Endothelial cell of umbilical vein (primary cell): ENCODE data around the gene IGF1. TPM values are rescaled to one million over a fixed set of nuclear protein-coding genes. Genes with fewer than 3 reads are reported as not detected.
A peak's percentile ranks its signal among the peaks of the same experiment; 100 is the strongest.

Experiments used
- Bru-seq: library from RNA; stranded (reverse); fragments of 400-500 nt; gene quantifications from one replicate; lab custom pipeline; 2021; lab: Mats Ljungman, UMichigan
- BruChase-seq, 2 experiments: library from RNA; stranded (reverse); fragments of 400-500 nt; gene quantifications; one replicate each; lab custom pipeline; 2021; lab: Mats Ljungman, UMichigan
- BruUV-seq: library from RNA; stranded (reverse); fragments of 400-500 nt; replicated peaks from 2 replicates; lab custom pipeline; 2021; lab: Mats Ljungman, UMichigan
- CTCF ChIA-PET: fragments of 300-600, 350-600 bp; sonication (Branson Sonifier 250); formaldehyde crosslinking; loops from one replicate; lab custom pipeline; 2021; ENCODE audit warnings: antibody characterized with exemption, inconsistent platforms; lab: Charles Lee
- POLR2A ChIA-PET: fragments of 300-600, 350-600 bp; sonication (Branson Sonifier 250); formaldehyde crosslinking; loops from one replicate; lab custom pipeline; 2021; ENCODE audit warnings: antibody characterized with exemption, inconsistent platforms; lab: Charles Lee
- DNase-seq: peaks from one replicate; pipeline ENCODE4 v3.0.0-alpha.2; 2011; ENCODE audit warnings: low read depth, low spot score
- FAIRE-seq: peaks from 2 replicates; lab custom pipeline; 2011; peaks lifted over from hg19 to GRCh38; lab: Jason Lieb, UNC
- H2AFZ ChIP-seq: 2 replicates; pipeline ENCODE4 v1.6.0; 2012; ENCODE audit warnings: low read depth, low read length, control low read depth, inconsistent platforms
- H3K27ac ChIP-seq: 2 replicates; pipeline ENCODE4 v1.5.1; 2011; ENCODE audit warnings: low read depth, mild to moderate bottlenecking, control low read depth, low read length, moderate library complexity; ENCODE audit not compliant: insufficient read depth
- H3K27me3 ChIP-seq, 2 experiments: 2 replicates each; pipeline versions ENCODE4 v1.6.0 to v1.6.1; 2011; ENCODE audit warnings: low read length in 2 of 2, mixed read lengths in 1 of 2; ENCODE audit not compliant: control insufficient read depth in 2 of 2, insufficient read depth in 2 of 2
- H3K36me3 ChIP-seq, 2 experiments: 2 replicates in 1 of 2; 3 replicates in 1 of 2; pipeline ENCODE4 v1.5.1; 2011; ENCODE audit warnings: low read length in 2 of 2, mild to moderate bottlenecking in 1 of 2, moderate library complexity in 1 of 2; ENCODE audit not compliant: control insufficient read depth in 2 of 2, insufficient read depth in 2 of 2; ENCODE audit errors: extremely low read depth in 1 of 2
- H3K4me1 ChIP-seq: 3 replicates; pipeline ENCODE4 v1.5.1; 2011; ENCODE audit warnings: mild to moderate bottlenecking, low read length; ENCODE audit not compliant: control insufficient read depth, insufficient read depth; ENCODE audit errors: extremely low read depth
- H3K4me2 ChIP-seq: 2 replicates; pipeline ENCODE4 v1.6.1; 2011; ENCODE audit warnings: low read length, control low read depth, mixed read lengths; ENCODE audit not compliant: insufficient read depth
- H3K4me3 ChIP-seq, 3 experiments: fragments of 200-600 bp in 1 of 3; sonication (generic), shearing (Covaris generic) in 1 of 3; replicated peaks in 1 of 3; 2 replicates each; pipeline ENCODE4 v1.5.1; 2011 to 2016; ENCODE audit warnings: control low read depth in 3 of 3, low read length in 3 of 3, mild to moderate bottlenecking in 2 of 3, inconsistent platforms in 1 of 3, low read depth in 1 of 3, moderate library complexity in 1 of 3; ENCODE audit not compliant: insufficient read depth in 1 of 3
- H3K79me2 ChIP-seq: 2 replicates; pipeline ENCODE4 v1.6.0; 2012; ENCODE audit warnings: low read length, inconsistent platforms; ENCODE audit not compliant: control insufficient read depth, insufficient read depth
- H3K9ac ChIP-seq: replicated peaks from 2 replicates; pipeline ENCODE3; 2011; ENCODE audit warnings: low read length, control low read depth; ENCODE audit not compliant: insufficient read depth; ENCODE audit errors: extremely low read depth
- H3K9me1 ChIP-seq: replicated peaks from 3 replicates; pipeline ENCODE4 v1.6.0; 2011; ENCODE audit warnings: mild to moderate bottlenecking, low read length; ENCODE audit not compliant: control insufficient read depth, insufficient read depth; ENCODE audit errors: extremely low read depth
- H3K9me3 ChIP-seq: replicated peaks from 2 replicates; pipeline ENCODE4 v1.5.1; 2012; ENCODE audit warnings: low read length, inconsistent platforms; ENCODE audit not compliant: control insufficient read depth, insufficient read depth
- H4K20me1 ChIP-seq: replicated peaks from 2 replicates; pipeline ENCODE3; 2011; ENCODE audit warnings: mild to moderate bottlenecking, low read length; ENCODE audit not compliant: control insufficient read depth, insufficient read depth; ENCODE audit errors: extremely low read depth
- CTCF ChIP-seq, 2 donors: IDR thresholded peaks; 1 replicate in 1 of 2; 2 replicates in 1 of 2; pipeline ENCODE4 v1.5.1; 2011; ENCODE audit warnings: low read length in 2 of 2, mild to moderate bottlenecking in 2 of 2, moderate library complexity in 2 of 2, control low read depth in 1 of 2, inconsistent platforms in 1 of 2, low read depth in 1 of 2; ENCODE audit not compliant: insufficient read depth in 1 of 2; ENCODE audit errors: extremely low read depth in 1 of 2
- EZH2 ChIP-seq: IDR thresholded peaks from 2 replicates; pipeline ENCODE4 v1.6.1; 2012; ENCODE audit warnings: borderline replicate concordance, low read depth, mild to moderate bottlenecking, moderate library complexity, low read length, inconsistent platforms; ENCODE audit not compliant: severe bottlenecking
- FOS ChIP-seq: IDR thresholded peaks from 2 replicates; pipeline ENCODE4 v1.6.1; 2011; ENCODE audit warnings: mild to moderate bottlenecking, low read length, moderate library complexity, borderline replicate concordance; ENCODE audit not compliant: insufficient read depth
- JUN ChIP-seq: IDR thresholded peaks from 2 replicates; pipeline ENCODE4 v1.6.1; 2011; ENCODE audit warnings: borderline replicate concordance, low read depth; ENCODE audit not compliant: insufficient read length, insufficient read depth
- MYC ChIP-seq: IDR thresholded peaks from one replicate; pipeline ENCODE4 v1.6.1; 2011; ENCODE audit warnings: mild to moderate bottlenecking, low read depth, low read length
- POLR2A ChIP-seq: IDR thresholded peaks from 2 replicates; pipeline ENCODE4 v1.6.1; 2012; ENCODE audit warnings: low read depth, mild to moderate bottlenecking, control low read depth, low read length
- dilution Hi-C: fragments of 300-500 bp; cut with MboI; formaldehyde crosslinking; loops from one replicate; pipeline ENCODE4 v1.15.0; 2019; ENCODE audit warnings: low sequenced_read_pairs; ENCODE audit not compliant: extremely low pct_ligation_motif_present
- intact Hi-C: fragments of 100-400 bp; cut with micrococcal nuclease; formaldehyde crosslinking; loops from one replicate; pipeline ENCODE4 v1.10.0; 2022
- long read RNA-seq: library from polyadenylated mRNA; stranded (forward); transcript quantifications from one replicate; pipeline ENCODE4 v2.0.0, GENCODE V29; 2021
- polyA minus RNA-seq, 3 experiments: library from RNA; depleted of rRNA, polyadenylated mRNA; stranded (reverse); fragments of >200 nt; gene quantifications; 1 replicate in 1 of 3; 2 replicates in 2 of 3; pipeline ENCODE4 v1.2.3, GENCODE V29; 2011
- polyA plus RNA-seq, 4 experiments: library from polyadenylated mRNA; depleted of rRNA in 3 of 4; stranded (reverse) in 3 of 4; unstranded in 1 of 4; fragments of >200 nt; gene quantifications; 2 replicates each; pipeline versions ENCODE4 v1.2.1 to v1.2.3, GENCODE V29; 2011 to 2012; ENCODE audit warnings: missing spikeins in 1 of 4
- total RNA-seq: library from RNA; stranded (reverse); gene quantifications from 2 replicates; pipeline ENCODE4 v1.2.3, GENCODE V29; 2021

IGF1 gene
- total RNA-seq (0.85 TPM in 1 of 2 replicates, not detected in the other), polyA plus RNA-seq (0.10 and 0.73 TPM in 2 replicates), polyA minus RNA-seq (1.1 TPM in 1 of 2 replicates, not detected in the other), Bru-seq, nascent RNA (percentile 17 among the genes with signal in this experiment), BruChase-seq, experiment 1, labeled RNA remaining after a 6-hour chase (percentile 9 among the genes with signal in this experiment), BruChase-seq, experiment 2, labeled RNA remaining after a 2-hour chase (percentile 11 among the genes with signal in this experiment)
- 0.03 and 0.17 TPM in 2 replicates for polyA plus RNA-seq (2011; cell fraction: cytosol; rRNA removed)
- 0.09 and 0.78 TPM in 2 replicates for polyA plus RNA-seq (2011; cell fraction: nucleus; rRNA removed)
- polyA plus RNA-seq (2012), result not detected in 2 replicates
- polyA minus RNA-seq (2011; cell fraction: cytosol; rRNA and poly(A)+ RNA removed), result not detected
- 0.87 and 0.91 TPM in 2 replicates for polyA minus RNA-seq (2011; cell fraction: nucleus; rRNA and poly(A)+ RNA removed)
- long read RNA-seq, result 0 reads

DNA sequence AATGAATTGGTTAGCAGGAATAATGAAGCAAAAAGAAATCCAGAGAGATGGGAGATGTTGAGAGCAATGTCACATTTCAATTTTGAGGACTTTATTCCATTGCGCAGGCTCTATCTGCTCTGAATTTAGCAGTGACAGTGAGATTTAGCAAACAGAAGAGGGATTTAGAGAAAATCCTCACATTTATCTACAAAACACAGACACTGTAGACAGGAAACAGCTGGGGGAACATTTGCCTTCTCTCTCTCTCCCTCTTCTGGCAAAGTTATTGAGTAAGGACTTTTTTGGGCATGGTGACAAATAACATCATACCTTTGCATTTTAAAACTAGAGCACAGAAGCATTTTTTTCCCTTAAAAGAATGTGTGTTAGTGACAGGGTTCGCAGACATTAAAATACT lies at the start of gene IGF1:
Gene IGF1 (minus strand): TSS at position 158 of the 400 bp plus-strand sequence. CDS start 182 bp downstream, outside the sequence.
- Histone ChIP-seq H3K79me2 (no peaks in the 10 kb centered on the region), H4K20me1 (no peaks in the 10 kb centered on the region), H3K9me1 (no peaks in the 10 kb centered on the region), H3K27me3 (no peaks in the 10 kb centered on the region), H3K27ac (no peak within 1 kb of the TSS), H3K4me3 (no peak within 1 kb of the TSS), H2AFZ (no peak within 1 kb of the TSS), H3K4me1 (peaks cover 12% of the 10 kb centered on the region), H3K4me2 (peak within 1 kb of the TSS; percentile 36), H3K9me3 (no peaks in the 10 kb centered on the region), H3K36me3 (no peaks in the 10 kb centered on the region), H3K9ac (peak within 1 kb of the TSS; percentile 6)
- intact Hi-C loops (loop anchor here (10.0 kb wide), 1 partner anchor 224 kb away; no protein-coding TSS in a partner anchor), dilution Hi-C loops (no loop called here)
- DNase-seq, result peak; percentile 82
- no peak for FAIRE-seq
- CTCF ChIA-PET, result no interaction called here
- BruUV-seq, result no TSS peak
- POLR2A ChIA-PET, result no interaction called here
- TF ChIP-seq FOS (no peak), EZH2 (no peak), MYC (no peak), POLR2A (no peak), CTCF (IDR thresholded peaks at IDR 0.05; ENCODE audit: extremely low read depth in 1 of 2, insufficient read depth in 1 of 2, low read depth in 1 of 2, low read length in 2 of 2) (no peak), JUN (peak; percentile 4)
